Body of pancreas (tissue), 4 donors: ENCODE results near the gene PCBP2. TPM values are rescaled to one million over a fixed set of nuclear protein-coding genes. Genes with fewer than 3 reads are reported as not detected.
"Not testable (repeated sequence)": the region's sequence is repeated elsewhere in the genome, so short reads cannot be mapped to it uniquely, and the experiment has no call there.

Experiments used
- ATAC-seq: fragments of 150-250 bp; one replicate; pipeline ENCODE4 v1.9.1; 2016
- DNase-seq, 4 donors: peaks; one replicate each; pipeline ENCODE4 v3.0.0-alpha.2; 2019
- H3K27ac ChIP-seq, 4 donors: fragments of 200-600 bp; sonication (generic); 1 replicate in 3 of 4; 2 replicates in 1 of 4; pipeline versions ENCODE4 v1.5.1 to v1.6.1; 2016 to 2019; ENCODE audit warnings: mild to moderate bottlenecking in 1 of 4, mixed read lengths in 1 of 4, moderate library complexity in 1 of 4
- H3K27me3 ChIP-seq, 2 donors: fragments of 200-600 bp; sonication (generic); one replicate each; pipeline ENCODE4 v1.6.0; 2016; ENCODE audit warnings: mild to moderate bottlenecking in 1 of 2
- H3K36me3 ChIP-seq, 2 donors: fragments of 200-600 bp; sonication (generic); replicated peaks in 1 of 2; 2 replicates each; pipeline ENCODE4 v1.5.1; 2016; ENCODE audit warnings: low read depth in 2 of 2; ENCODE audit not compliant: insufficient read depth in 1 of 2
- H3K4me1 ChIP-seq: fragments of 200-600 bp; sonication (generic); one replicate; pipeline ENCODE4 v1.6.0; 2016
- H3K4me3 ChIP-seq, 2 donors: fragments of 200-600 bp; sonication (generic); 1 replicate in 1 of 2; 2 replicates in 1 of 2; pipeline ENCODE4 v1.5.1; 2016 to 2019
- H3K9me3 ChIP-seq, 3 donors: fragments of 200-600 bp; sonication (generic); 1 replicate in 2 of 3; 2 replicates in 1 of 3; pipeline ENCODE4 v1.5.1; 2016
- CTCF ChIP-seq, 7 experiments: fragments of 450-650 bp in 4 of 7; fragments of 200-600 bp in 3 of 7; sonication (generic) in 3 of 7; IDR thresholded peaks; one replicate each; pipeline ENCODE4 v1.5.1; 2016 to 2019; ENCODE audit warnings: antibody characterized with exemption in 7 of 7
- POLR2A ChIP-seq, 3 donors: fragments of 450-650 bp; IDR thresholded peaks; one replicate each; pipeline ENCODE4 v1.6.1; 2016; ENCODE audit warnings: antibody characterized with exemption in 3 of 3, mild to moderate bottlenecking in 2 of 3
- WGBS, 2 donors: methylation state at CpG; one replicate each; pipeline ENCODE4 v1.1.5; 2017; 5-methylcytosine and 5-hydroxymethylcytosine counted together
- intact Hi-C: fragments of 100-400 bp; cut with DNase I; formaldehyde crosslinking; loops from one replicate; pipeline ENCODE4 v1.15.1; 2023
- total RNA-seq, 2 donors: library from RNA; depleted of rRNA; stranded (reverse); fragments of >200 nt; gene quantifications; one replicate each; pipeline ENCODE4 v1.1.0, GENCODE V29; 2016

The PCBP2 gene
- total RNA-seq, 2 donors from 2014 or later = 226 to 308 TPM

DNA sequence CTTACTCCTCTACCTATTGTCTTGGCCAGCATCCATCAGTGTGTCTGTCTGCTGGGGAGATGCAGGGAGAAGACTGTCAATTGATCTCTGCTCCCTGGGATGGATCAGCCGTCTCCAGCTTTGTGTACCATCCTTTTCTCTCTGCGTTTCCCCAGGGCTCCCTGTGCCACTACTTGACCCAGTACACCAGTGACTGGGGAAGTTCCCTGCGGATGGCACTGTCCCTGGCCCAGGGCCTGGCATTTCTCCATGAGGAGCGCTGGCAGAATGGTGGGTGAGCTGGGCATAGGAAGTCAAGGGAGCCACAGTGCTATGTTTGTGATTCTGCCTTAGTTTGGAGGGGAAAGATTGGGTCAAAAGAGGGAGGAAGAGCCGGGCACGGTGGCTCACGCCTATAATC is 23.2 kb upstream of the PCBP2 start:
- Histone ChIP-seq H3K4me1 (peaks cover 35% of the 10 kb centered on the region), H3K9me3 (no peaks in the 10 kb centered on the region), H3K27ac (no peak overlapping the region), H3K27me3 (no peaks in the 10 kb centered on the region), H3K4me3 (no peak overlapping the region), H3K36me3 (no peaks in the 10 kb centered on the region)
- intact Hi-C loops = no loop called here
- TF ChIP-seq POLR2A (IDR thresholded peaks at IDR 0.05) (no peak), CTCF (IDR thresholded peaks at IDR 0.05) (no peak)
- WGBS, 2 donors = 80 to 87% methylated on average over 5 to 7 of the region's 7 CpGs
- DNase-seq (no peak), ATAC-seq (no peak)

GRCh38 chr12:53430116-53430515 is 21.8 kb upstream of the PCBP2 start:
- ATAC-seq = no peak
- intact Hi-C loops = no loop called here
- WGBS, 2 donors = 81 to 83% methylated on average over 5 of the region's 5 CpGs

GRCh38 chr12:53431187-53431586 is 20.7 kb upstream of the PCBP2 start:
- Histone ChIP-seq H3K4me3 (no peak overlapping the region), H3K36me3 (no peaks in the 10 kb centered on the region), H3K4me1 (peaks cover 12% of the 10 kb centered on the region), H3K27ac (no peak overlapping the region), H3K9me3 (no peaks in the 10 kb centered on the region), H3K27me3 (no peaks in the 10 kb centered on the region)
- 75 to 83% methylated on average over 4 to 7 of the region's 7 CpGs for WGBS, 2 donors
- ATAC-seq = no peak
- intact Hi-C loops = no loop called here
- no peak for DNase-seq
- TF ChIP-seq POLR2A (IDR thresholded peaks at IDR 0.05) = no peak
- no peak for TF ChIP-seq CTCF (IDR thresholded peaks at IDR 0.05)

More at GRCh38 chr12:53430116-53430515, 21.8 kb upstream of the PCBP2 start:
- peaks cover 23% of the 10 kb centered on the region for H3K4me1 ChIP-seq
- no peak for DNase-seq
- TF ChIP-seq CTCF (IDR thresholded peaks at IDR 0.05) (no peak), POLR2A (IDR thresholded peaks at IDR 0.05) (no peak)
- no peaks in the 10 kb centered on the region for H3K9me3 ChIP-seq
- no peak overlapping the region for H3K27ac ChIP-seq
- H3K4me3 ChIP-seq = no peak overlapping the region
- no peaks in the 10 kb centered on the region for H3K27me3 ChIP-seq
- no peaks in the 10 kb centered on the region for H3K36me3 ChIP-seq

DNA sequence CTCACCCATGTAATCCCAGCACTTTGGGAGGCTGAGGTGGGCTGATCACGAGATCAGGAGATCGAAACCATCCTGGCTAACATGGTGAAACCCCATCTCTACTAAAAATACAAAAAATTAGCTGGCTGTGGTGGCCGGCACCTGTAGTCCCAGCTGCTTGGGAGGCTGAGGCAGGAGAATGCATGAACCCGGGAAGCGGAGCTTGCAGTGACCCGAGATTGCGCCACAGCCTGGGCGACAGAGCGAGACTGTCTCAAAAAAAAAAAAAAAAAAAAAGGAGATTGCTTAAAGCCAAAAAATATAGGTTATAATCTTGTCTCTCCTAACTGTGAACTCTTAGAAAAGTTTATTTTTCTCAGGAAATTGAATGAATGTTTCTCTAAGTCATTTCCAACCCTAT is 16.6 kb upstream of the PCBP2 start:
- H3K36me3 ChIP-seq, intact Hi-C loops, DNase-seq, H3K27ac ChIP-seq, H3K27me3 ChIP-seq, ATAC-seq, H3K4me3 ChIP-seq, H3K4me1 ChIP-seq, H3K9me3 ChIP-seq: not testable (repeated sequence)
- 89 to 94% methylated on average over 9 of the region's 9 CpGs for WGBS, 2 donors

- H3K4me3 ChIP-seq, H3K27ac ChIP-seq, intact Hi-C loops, H3K36me3 ChIP-seq, ATAC-seq, H3K27me3 ChIP-seq, H3K9me3 ChIP-seq, DNase-seq: not testable (repeated sequence)
- H3K4me1 ChIP-seq = peaks cover 31% of the 10 kb centered on the region
Observed at GRCh38 chr12:53439582-53439981, 12.3 kb upstream of the PCBP2 start.

GRCh38 chr12:53441040-53441833 is 10.7 kb upstream of the PCBP2 start, which contains the start of gene PRR13:
TSS of gene PRR13 (plus strand) at chr12:53441734. CDS start at chr12:53442715, 981 bp downstream.
- intact Hi-C loops = no loop called here

More at GRCh38 chr12:53441040-53441833, 10.7 kb upstream of the PCBP2 start, which contains the start of gene PRR13:
- DNase-seq = peak; percentile 99 to 100 (median 100)
- Histone ChIP-seq H3K27me3 (no peaks in the 10 kb centered on the region), H3K4me1 (peaks cover 46% of the 10 kb centered on the region), H3K27ac (peak within 1 kb of the TSS; percentile 90 to 95 (median 94)), H3K4me3 (peak within 1 kb of the TSS; percentile 35 to 36), H3K36me3 (peaks cover 0 to 3% of the 10 kb centered on the region in 2 donors), H3K9me3 (no peaks in the 10 kb centered on the region)
- ATAC-seq = peak; percentile 97
- TF ChIP-seq CTCF (IDR thresholded peaks at IDR 0.05) = no peak
- TF ChIP-seq POLR2A (IDR thresholded peaks at IDR 0.05) = peak; percentile 83 to 97 (median 96)
- 0% methylated on average over 31 of the region's 31 CpGs for WGBS, 2 donors
